ENCODE results near the gene TEX13C. TPM values are rescaled to one million over a fixed set of nuclear protein-coding genes. Genes with fewer than 3 reads are reported as not detected.

TEX13C gene
- polyA plus RNA-seq, 2 of the 4 experiments (the other 2 are of a cell fraction) = not detected

GRCh38 chrX:125295337-125295736 lies 24.3 kb upstream of the TEX13C start:
- peak overlapping the region; percentile 33 to 45; a peak in 4 of 6 replicates for H3K27ac ChIP-seq
- ChIA-PET CTCF (no interaction called here), POLR2A (no interaction called here)
- peak overlapping the region; percentile 79 for H3K4me2 ChIP-seq
- WGBS (ENCODE audit: missing lambda C conversion rate) = 35% methylated on average over 2 of the region's 2 CpGs
- ATAC-seq = peak in 1 of 2 experiments; percentile 42; a peak in 1 of 6 replicates
- H3K4me3 ChIP-seq = no peak overlapping the region
- peak; percentile 86 for FAIRE-seq
- H3K9me3 ChIP-seq = no peaks in the 10 kb centered on the region
- H3K4me1 ChIP-seq = peaks cover 40% of the 10 kb centered on the region
- DNase-seq (ENCODE audit: low read depth in 1 of 2, low spot score in 1 of 2) = no peak
- TF ChIP-seq CEBPB (IDR thresholded peaks at IDR 0.05) (peak; percentile 74 to 86), JUNB (IDR thresholded peaks at IDR 0.05) (peak; percentile 70; the same call in 1 of the 2 replicates), CBX8 (IDR thresholded peaks at IDR 0.05) (no peak), FOSL2 (IDR thresholded peaks at IDR 0.05) (peak; percentile 29; the same call in 1 of the 2 replicates), FOSL2 (CRISPR knock-in tag; IDR thresholded peaks at IDR 0.05) (peak; percentile 47), MYC (IDR thresholded peaks at IDR 0.05; ENCODE audit: borderline replicate concordance, low read length) (no peak), RNF2 (IDR thresholded peaks at IDR 0.05; ENCODE audit: borderline replicate concordance, low read depth) (no peak), HOXB5 (CRISPR knock-in tag; IDR thresholded peaks at IDR 0.05) (no peak), EP300 (IDR thresholded peaks at IDR 0.05) (no peak), KDM1A (IDR thresholded peaks at IDR 0.05; ENCODE audit: low read depth) (no peak), ZSCAN20 (CRISPR knock-in tag; IDR thresholded peaks at IDR 0.05) (no peak), BCL3 (IDR thresholded peaks at IDR 0.05) (no peak), POLR2A (IDR thresholded peaks at IDR 0.05; ENCODE audit: low read length) (no peak)
- TF ChIP-seq, protein P1, sequence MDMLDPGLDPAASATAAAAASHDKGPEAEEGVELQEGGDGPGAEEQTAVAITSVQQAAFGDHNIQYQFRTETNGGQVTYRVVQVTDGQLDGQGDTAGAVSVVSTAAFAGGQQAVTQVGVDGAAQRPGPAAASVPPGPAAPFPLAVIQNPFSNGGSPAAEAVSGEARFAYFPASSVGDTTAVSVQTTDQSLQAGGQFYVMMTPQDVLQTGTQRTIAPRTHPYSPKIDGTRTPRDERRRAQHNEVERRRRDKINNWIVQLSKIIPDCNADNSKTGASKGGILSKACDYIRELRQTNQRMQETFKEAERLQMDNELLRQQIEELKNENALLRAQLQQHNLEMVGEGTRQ (IDR thresholded peaks at IDR 0.05) = no peak

DNA sequence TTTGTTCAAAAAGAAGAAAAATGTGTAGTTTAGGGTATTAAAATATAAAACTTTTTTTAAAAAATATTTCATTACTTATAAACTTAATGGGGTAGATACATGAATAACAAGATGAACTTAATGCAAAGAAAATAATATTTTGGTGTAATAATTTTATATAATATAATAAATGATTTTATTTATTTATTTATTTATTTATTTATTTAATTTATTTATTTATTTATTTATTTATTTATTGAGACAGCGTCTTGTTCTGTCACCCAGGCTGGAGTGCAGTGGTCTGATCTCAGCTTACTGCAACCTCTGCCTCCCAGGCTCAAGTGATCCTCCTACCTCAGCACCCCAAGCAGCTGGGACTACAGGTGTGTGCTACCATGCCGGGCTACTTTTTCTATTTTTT lies 20.8 kb upstream of the TEX13C start:
- no peak overlapping the region for H3K27ac ChIP-seq
- ChIA-PET POLR2A (no interaction called here), CTCF (no interaction called here)
- 88% methylated on average over 2 of the region's 2 CpGs for WGBS (ENCODE audit: missing lambda C conversion rate)
- DNase-seq (ENCODE audit: low read depth in 1 of 2, low spot score in 1 of 2) (no peak), FAIRE-seq (no peak), ATAC-seq (no peak)
- H3K9me3 ChIP-seq = no peaks in the 10 kb centered on the region
- H3K4me1 ChIP-seq = peaks cover 21% of the 10 kb centered on the region
- TF ChIP-seq HOXB13 (CRISPR knock-in tag; IDR thresholded peaks at IDR 0.05; ENCODE audit: low read depth) (no peak), ZC3H11A (IDR thresholded peaks at IDR 0.05) (peak; percentile 21; the same call in 1 of the 2 replicates)
- H3K4me2 ChIP-seq = no peak overlapping the region
- no peak overlapping the region for H3K4me3 ChIP-seq

GRCh38 chrX:125306335-125306866 lies 13.3 kb upstream of the TEX13C start:
- ChIA-PET POLR2A (no interaction called here), CTCF (no interaction called here)
- WGBS (ENCODE audit: missing lambda C conversion rate) = 0% methylated on average over 1 of the region's 1 CpG
- Histone ChIP-seq H3K4me1 (no peaks in the 10 kb centered on the region), H3K4me3 (no peak overlapping the region), H3K9me3 (no peaks in the 10 kb centered on the region), H3K4me2 (no peak overlapping the region), H3K27ac (no peak overlapping the region)
- TF ChIP-seq FOSL2 (IDR thresholded peaks at IDR 0.05) (no peak), FOSL2 (CRISPR knock-in tag; IDR thresholded peaks at IDR 0.05) (peak; percentile 40; the same call in 1 of the 2 replicates), POLR2AphosphoS2 (conservative IDR thresholded peaks at IDR 0.05; ENCODE audit: low read length) (no peak)
- ATAC-seq (no peak), DNase-seq (ENCODE audit: low read depth in 1 of 2, low spot score in 1 of 2) (no peak), FAIRE-seq (no peak)

- FAIRE-seq (no peak), ATAC-seq (no peak), DNase-seq (ENCODE audit: low read depth in 1 of 2, low spot score in 1 of 2) (no peak)
- ChIA-PET POLR2A (no interaction called here), CTCF (no interaction called here)
- Histone ChIP-seq H3K4me3 (no peak overlapping the region), H3K9me3 (no peaks in the 10 kb centered on the region), H3K4me1 (no peaks in the 10 kb centered on the region), H3K27ac (no peak overlapping the region), H3K4me2 (no peak overlapping the region)
- no peak for TF ChIP-seq RAD21 (conservative IDR thresholded peaks at IDR 0.05 in 1 of 2, IDR thresholded peaks at IDR 0.05 in 1 of 2)
- TF ChIP-seq JUN (IDR thresholded peaks at IDR 0.05) = no peak
- TF ChIP-seq CBX8 (IDR thresholded peaks at IDR 0.05) = no peak
- no peak for TF ChIP-seq MAFK (IDR thresholded peaks at IDR 0.05; ENCODE audit: partially characterized antibody)
- TF ChIP-seq CHD2 (IDR thresholded peaks at IDR 0.05; ENCODE audit: low read length, partially characterized antibody) = no peak
- no peak for TF ChIP-seq CTCF (IDR thresholded peaks at IDR 0.05)
- no peak for TF ChIP-seq EHMT2 (IDR thresholded peaks at IDR 0.05; ENCODE audit: low read depth)
- no peak for TF ChIP-seq PHF8 (IDR thresholded peaks at IDR 0.05; ENCODE audit: borderline replicate concordance, low read depth)
- TF ChIP-seq, protein P2, sequence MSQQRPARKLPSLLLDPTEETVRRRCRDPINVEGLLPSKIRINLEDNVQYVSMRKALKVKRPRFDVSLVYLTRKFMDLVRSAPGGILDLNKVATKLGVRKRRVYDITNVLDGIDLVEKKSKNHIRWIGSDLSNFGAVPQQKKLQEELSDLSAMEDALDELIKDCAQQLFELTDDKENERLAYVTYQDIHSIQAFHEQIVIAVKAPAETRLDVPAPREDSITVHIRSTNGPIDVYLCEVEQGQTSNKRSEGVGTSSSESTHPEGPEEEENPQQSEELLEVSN (IDR thresholded peaks at IDR 0.05; ENCODE audit: borderline replicate concordance, low read depth) = no peak
- TF ChIP-seq SMC3 (IDR thresholded peaks at IDR 0.05) = no peak
- no peak for TF ChIP-seq ESRRA (IDR thresholded peaks at IDR 0.05; ENCODE audit: borderline replicate concordance, low read length)
- no peak for TF ChIP-seq FOXS1 (CRISPR knock-in tag; IDR thresholded peaks at IDR 0.05)
- TF ChIP-seq NFE2L2 (conservative IDR thresholded peaks at IDR 0.05; ENCODE audit: low read length) = no peak
- TF ChIP-seq ZC3H11A (IDR thresholded peaks at IDR 0.05) = no peak
- TF ChIP-seq NR3C1 (IDR thresholded peaks at IDR 0.05) = no peak
- no peak for TF ChIP-seq HOXB13 (CRISPR knock-in tag; IDR thresholded peaks at IDR 0.05; ENCODE audit: low read depth)
Observed at GRCh38 chrX:125308653-125309052, 11.0 kb upstream of the TEX13C start.
